ENCODE data around the gene CDC42BPB. TPM values are rescaled to one million over a fixed set of nuclear protein-coding genes. Genes with fewer than 3 reads are reported as not detected.

CDC42BPB gene
- total RNA-seq, 1 donor from 2014 or later = 83.1 TPM

DNA sequence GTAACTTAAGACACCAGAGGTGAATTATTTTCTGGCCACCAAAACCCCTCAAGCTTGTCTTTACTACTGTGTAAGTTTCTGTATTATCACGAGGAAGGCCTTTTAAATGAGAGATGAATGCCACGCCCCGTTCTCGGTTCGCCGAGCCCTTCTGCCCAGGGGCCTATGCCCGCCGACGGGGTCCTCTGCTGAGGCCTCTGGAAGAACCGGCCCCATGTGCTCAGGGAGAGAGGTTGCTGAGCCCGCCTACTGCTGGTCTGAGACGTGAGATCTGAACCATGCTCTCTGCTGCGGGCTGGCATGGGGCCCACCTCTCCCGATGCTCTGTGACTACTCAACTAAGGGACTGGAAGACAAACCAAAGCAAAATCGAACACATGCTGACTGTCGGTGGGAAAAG lies 113.9 kb downstream of the CDC42BPB start:
- DNase-seq = no peak

DNA sequence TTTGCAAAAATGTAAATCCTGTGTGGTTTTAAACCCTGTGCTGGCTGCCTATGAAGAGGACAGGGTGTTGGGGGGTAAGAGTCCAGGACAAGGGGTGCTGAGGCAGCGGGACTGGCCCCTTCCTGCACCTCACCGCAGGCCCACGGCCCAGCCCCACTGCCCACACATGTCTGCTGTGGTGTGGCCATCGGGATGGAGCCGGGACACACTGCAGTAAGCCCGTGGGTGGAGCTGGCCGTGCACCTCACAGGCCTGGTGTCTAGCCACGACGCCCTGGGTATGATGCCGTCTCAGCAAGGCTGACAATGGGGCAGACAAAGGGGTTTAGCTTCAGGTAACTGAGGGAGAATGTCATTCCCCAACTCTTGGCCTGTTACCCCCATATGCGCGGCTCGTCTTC lies 115.3 kb downstream of the CDC42BPB start:
- DNase-seq = no peak

DNA sequence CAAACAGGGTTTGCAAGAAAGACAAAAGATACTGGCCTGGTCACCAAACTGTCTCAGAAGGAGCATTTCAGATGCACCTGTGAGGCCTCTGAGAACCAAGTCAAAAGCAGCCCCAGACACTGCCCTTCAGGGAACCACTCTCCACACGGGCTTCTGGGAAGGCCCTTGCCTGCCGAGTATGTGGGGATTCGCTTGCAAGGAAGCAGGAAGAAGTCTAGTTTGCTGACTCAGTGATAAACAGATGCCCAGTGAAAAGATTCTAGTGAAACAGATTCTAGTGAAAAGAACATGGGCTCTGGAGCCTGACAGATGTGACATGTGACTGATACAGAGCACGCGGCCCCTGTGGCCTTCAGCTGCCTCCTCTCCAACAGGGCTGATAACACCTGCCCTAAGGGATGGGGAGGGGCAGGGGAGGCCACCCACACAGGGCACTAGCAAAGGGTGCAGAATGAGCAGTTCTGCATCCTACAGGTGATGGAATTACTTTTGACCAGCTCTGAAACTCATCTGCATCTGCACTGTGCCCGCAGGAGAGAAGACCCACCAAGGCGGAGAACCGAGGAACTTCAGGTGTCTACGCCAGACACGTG lies 115.8 kb downstream of the CDC42BPB start:
- DNase-seq = no peak

DNA sequence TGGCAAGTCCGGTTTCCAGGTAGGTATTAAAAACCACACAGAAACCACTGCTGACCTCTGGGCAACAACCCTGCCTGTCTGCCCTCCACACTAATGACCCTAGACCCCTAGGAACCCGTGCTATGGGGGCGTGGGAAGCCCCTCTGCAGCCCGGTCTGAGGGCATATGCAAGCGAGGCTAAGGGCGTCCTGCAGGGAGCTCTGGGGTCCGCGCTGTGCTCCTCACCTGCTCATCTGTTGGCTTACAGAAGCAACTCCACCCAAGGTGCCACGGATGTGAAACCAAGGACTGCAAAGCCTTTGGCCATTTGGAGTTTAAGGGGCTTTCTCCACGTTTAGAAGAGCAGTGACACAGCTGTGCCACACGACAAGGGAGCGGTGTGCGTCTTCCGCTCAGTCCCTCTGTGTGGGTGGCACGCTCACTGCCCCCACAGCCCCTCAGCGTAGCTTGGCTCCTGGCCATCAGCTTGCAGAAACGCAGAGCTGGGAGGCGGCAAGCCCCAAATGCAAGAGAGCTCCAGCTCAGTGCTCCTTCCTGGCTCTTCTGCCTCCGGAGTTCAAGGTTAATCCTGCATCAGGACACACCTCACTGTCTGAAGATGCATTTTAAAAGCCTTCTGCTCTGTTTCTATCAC lies 116.5 kb downstream of the CDC42BPB start:
- DNase-seq = no peak

DNA sequence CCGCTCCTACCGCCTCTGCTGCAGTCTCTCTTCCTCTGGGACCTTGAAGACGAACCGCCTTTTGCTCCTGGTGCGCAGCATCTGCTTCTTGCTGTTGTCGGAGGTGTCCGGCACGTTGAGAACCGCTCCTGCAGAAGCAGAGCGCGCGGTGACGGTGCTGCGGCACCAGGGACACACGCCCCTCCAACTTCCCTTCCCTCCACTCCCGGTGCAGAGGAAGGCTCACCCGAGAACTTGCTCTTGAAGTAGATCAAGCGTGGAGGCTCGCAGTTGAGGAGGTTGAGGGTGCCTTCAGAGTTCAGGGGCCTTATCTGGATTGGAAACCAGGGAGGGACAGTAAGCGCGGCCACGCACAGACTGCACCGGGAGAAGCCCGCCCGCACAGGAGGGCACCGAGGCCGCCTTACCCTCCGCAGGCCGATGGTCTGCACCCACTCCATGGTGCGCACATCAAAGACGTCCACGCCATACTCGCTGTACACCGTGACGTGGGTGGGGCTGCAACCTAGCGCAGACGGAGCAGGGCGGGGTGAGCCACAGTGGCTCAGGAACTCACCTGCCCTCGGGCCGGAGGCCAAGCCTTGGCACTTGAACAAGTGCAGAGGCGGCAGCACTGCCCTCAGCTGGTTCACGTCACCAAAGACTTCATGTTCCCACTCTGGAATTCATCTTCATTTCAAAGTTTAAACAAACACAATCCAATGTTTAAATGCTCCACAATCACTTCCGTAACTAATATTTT lies 117.4 kb downstream of the CDC42BPB start:
- no peak for DNase-seq

- DNase-seq = no peak
Observed at GRCh38 chr14:102939329-102939728, 118.0 kb downstream of the CDC42BPB start.

GRCh38 chr14:102938191-102938590 lies 119.2 kb downstream of the CDC42BPB start:
- DNase-seq = no peak

DNA sequence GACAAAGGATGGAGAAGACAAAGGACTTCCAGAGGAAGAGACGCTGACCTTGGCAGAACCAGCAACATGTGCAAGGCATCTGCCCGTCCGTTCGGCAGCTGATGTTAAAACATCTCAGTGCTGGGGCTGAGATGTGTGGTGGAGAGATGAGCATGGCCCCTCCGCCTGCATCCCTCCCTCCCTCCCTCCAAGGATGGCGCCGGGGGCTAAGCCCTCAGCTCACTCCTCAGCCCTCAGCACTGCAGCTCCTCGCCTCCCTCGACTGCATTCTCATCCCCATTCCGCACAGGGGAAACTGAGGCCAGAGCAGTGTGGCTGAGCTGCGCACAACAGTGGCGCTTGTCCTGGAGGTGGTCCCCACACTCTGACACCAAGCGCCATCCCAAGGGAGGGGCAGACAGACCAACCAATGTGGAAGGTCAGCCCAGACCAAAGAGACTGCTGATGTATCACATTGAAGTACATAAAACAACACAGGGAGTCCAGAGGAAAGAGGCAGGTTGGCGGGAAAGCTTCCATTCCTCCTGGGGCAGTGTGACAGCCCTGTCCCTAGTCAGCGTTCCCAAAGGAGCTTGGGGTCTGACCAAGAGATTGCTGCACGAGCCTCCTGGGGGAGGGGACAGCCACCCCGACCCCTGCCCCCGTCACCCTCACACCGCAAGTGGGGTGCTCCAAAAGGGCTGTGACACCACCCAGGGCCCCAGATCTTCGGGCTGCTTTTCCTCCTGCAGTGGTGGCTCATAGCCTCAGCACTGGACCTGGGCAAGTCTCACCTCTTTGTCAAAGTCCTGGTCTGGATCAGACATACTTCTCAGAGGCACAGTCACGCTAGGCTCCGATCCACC lies 119.8 kb downstream of the CDC42BPB start:
- no peak for DNase-seq

- DNase-seq = no peak
Observed at GRCh38 chr14:102935756-102936155, 121.6 kb downstream of the CDC42BPB start.

DNA sequence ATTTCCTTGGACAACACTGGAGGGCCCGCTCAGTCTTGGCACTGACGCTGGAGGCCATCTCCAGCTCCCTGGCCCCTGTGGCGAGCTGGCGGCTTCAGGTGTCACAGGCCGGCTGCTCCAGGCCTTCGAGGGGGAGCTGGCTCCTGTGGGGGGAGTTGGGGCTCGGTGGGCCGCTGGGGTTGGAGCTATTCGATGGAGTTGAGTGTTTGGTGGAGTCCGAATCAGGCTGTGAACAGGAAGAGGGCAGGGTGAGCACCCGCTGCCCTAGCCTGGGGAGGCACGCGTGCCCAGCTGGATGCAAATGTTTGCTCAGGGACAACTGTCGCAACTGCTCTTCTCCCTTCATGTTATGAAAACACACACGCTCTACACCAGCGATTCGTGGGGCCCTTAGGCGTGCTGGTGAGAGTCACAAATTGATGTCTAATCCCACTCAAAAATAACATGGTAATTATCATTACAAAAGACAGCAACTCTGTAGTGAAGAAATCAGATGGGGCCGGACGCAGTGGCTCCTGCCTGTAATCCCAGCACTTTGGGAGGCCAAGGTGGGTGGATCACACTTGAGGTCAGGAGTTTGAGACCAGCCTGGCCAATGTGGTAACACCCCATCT lies 123.6 kb downstream of the CDC42BPB start:
- no peak for DNase-seq

DNA sequence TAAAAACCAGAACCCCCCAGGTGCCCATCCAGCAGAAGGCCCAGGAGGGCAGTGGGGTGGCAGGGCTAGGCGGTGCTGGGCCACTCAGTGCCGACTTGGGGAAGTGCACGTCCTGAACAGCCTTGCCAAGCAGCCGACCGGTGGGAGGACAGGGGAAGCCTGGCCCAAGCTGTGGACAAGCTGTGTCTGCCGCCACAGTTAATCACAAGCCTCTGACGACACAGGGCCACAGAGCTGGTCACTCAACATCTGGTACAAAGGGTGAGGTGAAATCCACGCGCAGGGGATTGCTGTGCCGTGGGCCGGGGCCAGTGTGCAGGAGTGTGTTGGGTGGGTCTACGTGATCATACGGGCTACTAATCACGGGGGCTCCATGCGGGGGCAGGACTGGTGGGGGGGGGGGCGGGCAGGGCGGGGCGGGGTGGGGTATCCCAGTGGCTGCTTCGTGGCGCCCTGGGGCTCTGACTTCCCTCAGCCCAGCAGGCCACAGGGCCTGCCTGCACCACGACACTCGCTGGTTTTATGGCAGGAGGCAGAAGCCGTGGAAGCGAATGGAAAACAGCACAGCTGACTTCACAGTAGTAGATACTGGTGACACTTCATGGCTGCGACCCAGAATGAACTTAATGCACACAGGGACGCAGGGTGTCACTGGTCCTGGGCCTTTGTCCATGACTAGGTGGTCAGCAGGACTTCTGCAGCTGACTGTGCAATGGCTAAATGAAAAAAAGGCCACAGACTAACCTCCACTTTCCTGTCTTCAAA lies 124.7 kb downstream of the CDC42BPB start:
- no peak for DNase-seq

DNA sequence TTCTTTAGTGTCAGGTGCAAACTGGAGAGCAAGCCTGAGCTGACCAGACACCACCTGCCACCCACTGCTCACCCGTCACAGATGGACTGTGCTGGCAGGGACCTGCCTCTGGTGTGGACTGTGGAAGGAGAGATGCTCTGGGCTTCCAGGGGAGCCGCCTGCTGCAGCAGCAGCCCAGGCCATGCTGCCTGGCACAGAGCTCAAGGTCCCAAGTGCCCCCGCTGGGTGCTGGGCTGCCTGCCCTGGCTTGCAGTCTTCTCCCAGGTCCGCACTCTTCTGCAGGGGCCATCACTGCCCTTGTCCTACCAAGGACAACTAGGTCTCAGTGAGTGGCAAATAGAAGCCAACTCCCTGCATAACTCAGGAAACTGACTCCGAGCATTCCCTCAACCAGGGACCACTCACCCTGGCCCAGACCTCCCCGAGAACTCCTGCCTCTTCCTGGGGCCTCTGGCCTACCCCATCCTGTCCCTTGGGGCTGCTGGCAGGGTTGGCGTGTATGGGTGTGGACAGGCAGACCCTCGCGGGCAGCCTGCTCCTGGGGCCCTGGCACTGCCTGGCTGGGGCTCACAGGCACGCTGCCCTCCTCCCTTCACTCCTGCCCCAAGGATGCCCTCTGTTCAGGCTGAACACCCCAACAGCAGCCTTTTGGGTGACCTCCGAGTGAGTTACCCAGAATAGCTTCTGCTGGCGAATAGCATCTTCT lies 125.6 kb downstream of the CDC42BPB start:
- no peak for DNase-seq

GRCh38 chr14:102930753-102931579 lies 126.4 kb downstream of the CDC42BPB start:
- no peak for DNase-seq

- no peak for DNase-seq
Observed at GRCh38 chr14:102930138-102930752, 127.1 kb downstream of the CDC42BPB start.

DNA sequence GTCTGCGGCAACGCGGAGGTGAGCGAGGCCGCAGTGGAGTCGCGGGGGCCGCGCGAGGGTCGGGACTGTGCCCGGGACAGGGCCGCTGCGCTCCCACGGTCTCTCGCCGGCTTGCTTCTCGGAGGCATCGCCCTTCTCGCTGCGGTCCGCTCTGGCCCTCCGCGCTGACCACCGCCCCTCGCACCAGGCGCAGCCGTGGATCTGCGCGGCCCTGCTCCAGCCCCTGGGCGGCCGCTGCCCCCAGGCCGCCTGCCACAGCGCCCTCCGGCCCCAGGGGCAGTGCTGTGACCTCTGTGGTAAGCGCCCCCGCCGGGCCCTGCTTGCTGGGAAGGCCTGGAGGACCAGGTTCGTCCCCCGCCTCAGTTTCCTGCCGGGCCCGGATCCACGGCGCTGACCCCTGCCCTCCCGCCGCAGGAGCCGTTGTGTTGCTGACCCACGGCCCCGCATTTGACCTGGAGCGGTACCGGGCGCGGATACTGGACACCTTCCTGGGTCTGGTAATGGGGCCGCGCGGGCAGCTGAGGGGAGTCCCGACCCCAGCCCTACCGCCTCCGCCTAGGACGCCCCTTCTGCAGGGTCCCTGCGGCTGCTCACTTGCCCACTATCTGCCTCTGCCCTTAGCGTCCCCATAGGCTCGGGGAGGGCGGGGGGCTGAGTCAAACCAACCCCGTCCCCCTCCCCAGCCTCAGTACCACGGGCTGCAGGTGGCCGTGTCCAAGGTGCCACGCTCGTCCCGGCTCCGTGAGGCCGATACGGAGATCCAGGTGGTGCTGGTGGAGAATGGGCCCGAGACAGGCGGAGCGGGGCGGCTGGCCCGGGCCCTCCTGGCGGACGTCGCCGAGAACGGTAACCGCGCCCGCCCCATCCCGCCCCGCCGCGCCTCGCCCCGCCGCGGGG lies 127.9 kb downstream of the CDC42BPB start:
- DNase-seq = no peak

DNA sequence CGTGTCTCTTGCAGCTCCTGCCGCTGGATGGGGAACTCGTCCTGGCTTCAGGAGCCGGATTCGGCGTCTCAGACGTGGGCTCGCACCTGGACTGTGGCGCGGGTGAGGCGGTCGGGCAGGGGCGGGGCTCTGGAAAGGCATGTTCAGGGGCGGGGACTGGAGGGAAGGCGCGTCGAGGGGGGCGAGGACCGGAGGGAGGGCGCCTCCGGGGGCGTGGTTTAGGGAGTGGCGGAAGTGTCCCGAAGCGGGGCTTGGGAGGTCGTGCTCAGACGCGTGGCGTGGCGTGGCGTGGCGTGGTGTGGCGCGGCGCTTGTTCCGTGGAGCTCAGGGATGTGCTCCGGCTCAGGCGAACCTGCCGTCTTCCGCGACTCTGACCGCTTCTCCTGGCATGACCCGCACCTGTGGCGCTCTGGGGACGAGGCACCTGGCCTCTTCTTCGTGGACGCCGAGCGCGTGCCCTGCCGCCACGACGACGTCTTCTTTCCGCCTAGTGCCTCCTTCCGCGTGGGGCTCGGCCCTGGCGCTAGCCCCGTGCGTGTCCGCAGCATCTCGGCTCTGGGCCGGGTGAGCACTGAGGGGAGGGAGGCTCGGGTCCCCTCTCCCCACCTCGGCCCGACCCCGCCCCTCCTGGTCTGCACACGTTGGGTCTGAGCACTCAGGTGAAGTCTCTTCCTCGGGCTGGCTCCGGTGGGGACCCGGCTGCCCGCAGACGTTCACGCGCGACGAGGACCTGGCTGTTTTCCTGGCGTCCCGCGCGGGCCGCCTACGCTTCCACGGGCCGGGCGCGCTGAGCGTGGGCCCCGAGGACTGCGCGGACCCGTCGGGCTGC lies 128.7 kb downstream of the CDC42BPB start:
- peak; percentile 80 for DNase-seq

DNA sequence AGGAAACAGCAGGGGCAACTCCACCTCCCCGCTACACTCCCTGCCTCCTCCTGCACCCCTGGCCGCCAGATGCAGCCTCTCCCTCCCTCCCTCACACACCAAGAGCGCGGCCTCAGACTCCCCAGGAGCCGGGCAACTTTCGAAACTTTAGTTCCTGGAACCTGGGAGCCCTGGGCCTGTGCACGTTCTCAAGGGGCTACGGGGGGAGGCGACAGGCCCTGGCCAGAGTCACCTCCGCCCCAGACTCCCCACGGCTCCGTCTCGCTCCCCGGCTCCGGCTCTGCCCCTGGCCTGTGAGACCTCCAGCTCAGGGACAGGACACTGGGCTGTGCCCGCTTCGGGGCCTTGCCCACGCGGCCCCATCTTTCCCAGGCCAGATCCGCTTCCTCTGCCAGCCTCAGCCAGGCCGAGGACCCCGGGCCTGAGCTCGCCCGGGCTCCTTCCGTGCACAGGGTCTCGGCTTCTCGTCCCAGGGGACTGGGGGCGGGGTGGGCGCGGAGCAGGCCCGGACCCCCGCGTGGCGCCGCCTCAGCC lies 129.4 kb downstream of the CDC42BPB start:
- DNase-seq = peak; percentile 28
